ENCODE results near the gene ZMIZ2.

The ZMIZ2 gene

GRCh38 chr7:44808914-44809393 is 60.3 kb downstream of the ZMIZ2 start:
- peaks cover 2% of the 10 kb centered on the region for H3K36me3 ChIP-seq (ENCODE audit: control insufficient read depth, insufficient read depth, low read length)
- no peak overlapping the region for H3K27ac ChIP-seq (ENCODE audit: low read depth, low read length, severe bottlenecking)
- H3K4me3 ChIP-seq (ENCODE audit: extremely low read depth, insufficient read depth, low read length, poor library complexity, severe bottlenecking), result no peak overlapping the region
- no peaks in the 10 kb centered on the region for H3K4me1 ChIP-seq (ENCODE audit: control insufficient read depth, insufficient read depth, low read length, poor library complexity, severe bottlenecking)
- H3K9me3 ChIP-seq (ENCODE audit: control insufficient read depth, low read length), result no peaks in the 10 kb centered on the region
- WGBS, 2 experiments (ENCODE audit: insufficient coverage in 2 of 2), result 85 to 93% methylated on average over 4 of the region's 4 CpGs

- Histone ChIP-seq H3K9me3 (ENCODE audit: control insufficient read depth, low read length) (no peaks in the 10 kb centered on the region), H3K36me3 (ENCODE audit: control insufficient read depth, insufficient read depth, low read length) (no peaks in the 10 kb centered on the region), H3K27ac (ENCODE audit: low read depth, low read length, severe bottlenecking) (no peak overlapping the region), H3K4me1 (ENCODE audit: control insufficient read depth, insufficient read depth, low read length, poor library complexity, severe bottlenecking) (no peaks in the 10 kb centered on the region), H3K4me3 (ENCODE audit: extremely low read depth, insufficient read depth, low read length, poor library complexity, severe bottlenecking) (no peak overlapping the region)
These were observed 62.4 kb downstream of the ZMIZ2 start for GRCh38 chr7:44811093-44811492.

- Histone ChIP-seq H3K4me3 (ENCODE audit: extremely low read depth, insufficient read depth, low read length, poor library complexity, severe bottlenecking) (no peak overlapping the region), H3K36me3 (ENCODE audit: control insufficient read depth, insufficient read depth, low read length) (no peaks in the 10 kb centered on the region), H3K27ac (ENCODE audit: low read depth, low read length, severe bottlenecking) (no peak overlapping the region), H3K4me1 (ENCODE audit: control insufficient read depth, insufficient read depth, low read length, poor library complexity, severe bottlenecking) (no peaks in the 10 kb centered on the region), H3K9me3 (ENCODE audit: control insufficient read depth, low read length) (no peaks in the 10 kb centered on the region)
- 85 to 96% methylated on average over 4 to 6 of the region's 6 CpGs for WGBS, 2 experiments (ENCODE audit: insufficient coverage in 2 of 2)
These were observed 62.9 kb downstream of the ZMIZ2 start for GRCh38 chr7:44811571-44811970.

DNA sequence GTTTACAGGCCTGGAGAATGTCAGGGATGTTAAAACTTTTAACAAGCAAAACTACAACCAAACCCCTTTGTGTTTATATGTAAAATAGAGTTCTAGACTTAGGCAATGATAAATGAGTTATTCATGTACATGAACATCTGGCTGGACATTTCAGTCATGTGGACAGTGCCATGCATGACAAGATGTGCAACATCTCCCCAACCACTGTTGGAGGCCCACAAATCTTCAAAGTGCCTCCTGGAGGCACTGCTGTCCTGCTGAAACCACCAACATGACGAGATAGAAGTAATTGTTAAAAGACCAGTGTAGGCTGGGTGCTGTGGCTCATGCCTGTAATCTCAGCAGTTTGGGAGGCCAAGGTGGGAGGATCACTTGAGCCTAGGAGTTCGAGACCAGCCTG is 66.3 kb downstream of the ZMIZ2 start:
- Histone ChIP-seq H3K27ac (ENCODE audit: low read depth, low read length, severe bottlenecking) (no peak overlapping the region), H3K4me3 (ENCODE audit: extremely low read depth, insufficient read depth, low read length, poor library complexity, severe bottlenecking) (no peak overlapping the region), H3K9me3 (ENCODE audit: control insufficient read depth, low read length) (no peaks in the 10 kb centered on the region), H3K36me3 (ENCODE audit: control insufficient read depth, insufficient read depth, low read length) (no peaks in the 10 kb centered on the region), H3K4me1 (ENCODE audit: control insufficient read depth, insufficient read depth, low read length, poor library complexity, severe bottlenecking) (no peaks in the 10 kb centered on the region)
- 89% methylated on average over 2 of the region's 2 CpGs for WGBS, 2 experiments (ENCODE audit: insufficient coverage in 2 of 2)

DNA sequence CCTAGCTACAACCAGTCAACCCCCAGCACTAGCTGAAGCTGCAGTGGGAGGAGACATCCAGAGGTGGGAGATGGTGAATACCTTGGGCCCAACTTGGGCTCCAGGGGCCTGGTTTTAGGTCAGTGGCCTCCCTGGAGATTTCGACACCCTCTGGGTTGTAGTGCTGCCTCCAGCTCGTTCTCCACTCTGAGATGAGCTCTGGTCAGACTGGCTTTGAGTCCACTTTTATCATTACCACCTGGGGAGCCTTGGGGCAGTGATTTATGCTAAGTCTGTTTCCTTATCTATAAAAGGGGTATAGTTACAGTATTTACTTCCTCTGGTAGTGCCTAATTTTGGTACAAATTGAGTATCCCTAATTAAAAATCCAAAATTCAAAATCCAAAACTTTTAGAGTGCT is 70.6 kb downstream of the ZMIZ2 start:
- H3K27ac ChIP-seq (ENCODE audit: low read depth, low read length, severe bottlenecking), result no peak overlapping the region
- 94 to 100% methylated on average over 1 to 2 of the region's 2 CpGs for WGBS, 2 experiments (ENCODE audit: insufficient coverage in 2 of 2)

More for the DNA sequence above, 70.6 kb downstream of the ZMIZ2 start:
- Histone ChIP-seq H3K4me1 (ENCODE audit: control insufficient read depth, insufficient read depth, low read length, poor library complexity, severe bottlenecking) (peaks cover 10% of the 10 kb centered on the region), H3K4me3 (ENCODE audit: extremely low read depth, insufficient read depth, low read length, poor library complexity, severe bottlenecking) (no peak overlapping the region), H3K36me3 (ENCODE audit: control insufficient read depth, insufficient read depth, low read length) (no peaks in the 10 kb centered on the region), H3K9me3 (ENCODE audit: control insufficient read depth, low read length) (no peaks in the 10 kb centered on the region)
